NCI-H2196 (cell line): ENCODE measurements around the gene ZMAT5.

Experiments
- DNase-seq: peaks from one replicate; lab custom pipeline; 2025; ENCODE audit not compliant: unreplicated experiment; lab: John Stamatoyannopoulos, UW

Gene ZMAT5, protein sequence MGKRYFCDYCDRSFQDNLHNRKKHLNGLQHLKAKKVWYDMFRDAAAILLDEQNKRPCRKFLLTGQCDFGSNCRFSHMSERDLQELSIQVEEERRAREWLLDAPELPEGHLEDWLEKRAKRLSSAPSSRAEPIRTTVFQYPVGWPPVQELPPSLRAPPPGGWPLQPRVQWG

DNA sequence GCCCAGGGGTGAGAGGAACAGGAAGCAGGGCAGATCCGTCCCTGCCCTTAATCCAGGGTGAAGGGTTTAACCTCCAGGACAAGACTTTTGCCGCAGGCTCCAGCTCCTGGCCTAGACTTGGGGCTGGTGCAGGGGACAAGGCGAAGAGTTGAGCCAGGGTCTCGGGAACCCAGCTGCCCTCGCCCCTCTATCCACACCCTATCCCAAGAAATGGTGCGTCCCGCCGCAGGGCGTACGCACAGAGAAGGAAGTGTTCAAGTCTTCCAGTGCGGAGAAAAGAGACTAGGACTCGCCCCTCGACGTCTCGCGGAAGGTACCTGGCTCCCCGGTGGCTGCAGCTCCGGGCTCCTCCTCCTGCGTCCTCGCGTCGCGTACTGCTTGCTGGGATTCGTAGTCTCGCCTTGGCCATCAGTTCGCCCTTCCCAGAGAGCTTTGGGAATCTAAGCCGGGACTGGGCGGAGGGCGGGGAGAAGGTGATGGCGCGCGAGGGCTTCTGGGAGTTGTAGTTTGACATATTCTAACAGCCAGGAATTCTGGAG is at the start of gene ZMAT5:
Gene ZMAT5, minus strand, starts transcription at position 376 of the 539 bp plus-strand sequence. CDS start 18,463 bp downstream, outside the sequence.
- DNase-seq: peak; percentile 87

GRCh38 chr22:29816539-29816938 is 49.7 kb upstream of the ZMAT5 start:
- no peak for DNase-seq

DNA sequence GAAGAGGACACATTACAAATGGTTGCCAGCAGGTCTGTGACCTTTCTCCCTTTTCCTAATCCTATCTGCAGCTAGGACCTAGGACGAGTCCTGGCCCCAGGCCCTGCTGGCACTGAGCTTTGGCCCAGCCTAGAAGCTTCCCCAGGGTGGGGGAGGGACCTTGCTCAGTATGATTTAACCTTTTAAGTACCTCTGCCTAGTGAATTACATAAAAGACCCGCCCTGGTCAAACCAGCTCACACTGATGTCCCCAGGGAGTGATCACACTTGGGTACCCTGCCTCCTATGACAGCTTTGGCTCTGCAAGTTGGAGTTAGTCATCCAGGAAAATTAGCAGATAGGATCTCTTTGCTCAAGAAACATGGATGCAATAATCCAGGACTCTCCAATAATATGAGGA is 49.3 kb upstream of the ZMAT5 start:
- no peak for DNase-seq

GRCh38 chr22:29815580-29815979 is 48.8 kb upstream of the ZMAT5 start:
- no peak for DNase-seq

GRCh38 chr22:29814003-29814402 is 47.2 kb upstream of the ZMAT5 start:
- DNase-seq: no peak

DNA sequence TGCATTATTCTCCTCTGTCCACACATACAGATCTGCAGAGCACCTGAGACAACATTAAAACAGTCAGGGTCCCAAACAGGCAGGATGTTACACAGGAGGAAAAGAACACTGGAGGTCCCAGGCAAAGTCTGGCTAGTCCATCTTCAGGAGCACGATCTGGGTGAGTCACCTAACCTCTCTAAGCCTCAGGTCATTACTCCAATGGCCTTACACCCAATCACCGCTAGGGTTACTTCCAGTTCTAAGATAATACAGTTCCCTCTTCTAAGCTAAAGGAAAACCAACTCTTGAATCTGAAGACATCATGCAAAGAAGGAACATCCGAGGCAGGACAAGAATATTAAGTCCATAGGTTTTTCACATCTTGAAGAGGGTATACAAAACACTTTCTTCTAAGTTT is 46.8 kb upstream of the ZMAT5 start:
- no peak for DNase-seq

- no peak for DNase-seq
Measured at GRCh38 chr22:29813126-29813525, 46.3 kb upstream of the ZMAT5 start.

DNA sequence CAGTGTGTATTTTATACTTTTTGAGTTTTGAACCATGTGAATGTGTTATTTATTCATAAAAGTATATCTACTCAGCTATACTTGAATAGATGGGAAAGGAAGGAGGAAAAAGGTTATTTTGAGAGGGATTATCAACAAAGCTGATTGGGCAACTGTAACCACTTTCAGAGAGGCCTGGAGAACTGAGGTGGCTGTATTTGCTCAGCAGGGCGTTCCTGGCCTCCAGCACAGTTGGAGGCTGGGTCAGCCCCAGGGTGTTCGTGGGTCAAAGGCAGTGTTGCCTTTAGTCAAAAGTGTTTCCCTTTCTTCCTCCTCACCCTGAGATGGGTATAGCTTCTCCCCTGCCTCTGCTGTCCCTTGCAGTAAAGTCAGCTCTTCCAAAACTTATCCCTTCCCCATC is 44.6 kb upstream of the ZMAT5 start:
- DNase-seq: no peak

- DNase-seq: peak; percentile 5
Measured at GRCh38 chr22:29810216-29810615, 43.4 kb upstream of the ZMAT5 start.

- DNase-seq: no peak
Measured at GRCh38 chr22:29806196-29806595, 39.4 kb upstream of the ZMAT5 start.

DNA sequence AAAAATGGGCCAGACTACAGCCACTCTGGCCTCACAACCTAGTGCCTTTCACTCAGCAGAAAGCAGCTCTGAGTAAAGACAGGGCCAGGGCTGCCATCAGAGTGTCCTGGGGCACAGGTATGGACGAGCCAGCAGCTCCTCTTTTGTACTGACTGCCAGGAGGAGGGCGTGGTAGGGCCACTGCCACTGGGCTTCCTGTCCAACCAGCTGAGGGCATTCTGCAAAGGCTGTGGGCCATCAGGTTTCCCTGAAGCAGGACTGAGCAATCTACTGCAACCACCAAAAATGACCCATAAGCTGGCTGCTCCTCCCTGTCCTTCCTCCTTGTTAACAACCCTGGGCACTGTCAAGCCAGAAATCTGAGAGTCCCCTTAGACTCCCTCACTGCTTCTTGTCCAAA is 38.2 kb upstream of the ZMAT5 start:
- no peak for DNase-seq

- no peak for DNase-seq
Measured at GRCh38 chr22:29803190-29803589, 36.4 kb upstream of the ZMAT5 start.

GRCh38 chr22:29801796-29802195 is 35.0 kb upstream of the ZMAT5 start:
- no peak for DNase-seq

GRCh38 chr22:29801153-29801552 is 34.3 kb upstream of the ZMAT5 start:
- no peak for DNase-seq

- DNase-seq: peak; percentile 43
Measured at GRCh38 chr22:29799217-29799680, 32.4 kb upstream of the ZMAT5 start.

DNA sequence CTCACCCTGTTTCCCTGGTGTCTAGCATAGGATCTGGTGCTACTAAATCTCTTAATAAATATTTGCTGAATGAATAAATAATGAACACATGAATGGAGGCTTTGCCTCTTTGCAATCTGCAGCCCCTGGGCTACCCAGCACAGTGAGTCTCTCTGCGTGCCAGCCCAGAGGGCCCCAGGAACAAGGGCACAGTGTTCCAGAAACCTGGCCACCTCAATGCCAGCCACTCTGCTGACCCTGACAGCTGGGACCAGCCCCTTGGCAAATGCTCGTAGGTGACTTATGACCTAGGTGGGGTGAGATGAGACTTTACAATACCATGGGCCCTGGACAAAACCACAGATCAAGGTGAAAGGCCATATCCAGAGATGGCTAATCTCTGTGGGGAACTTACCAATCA is 32.0 kb upstream of the ZMAT5 start:
- no peak for DNase-seq

- DNase-seq: no peak
Measured at GRCh38 chr22:29798318-29798717, 31.5 kb upstream of the ZMAT5 start.

GRCh38 chr22:29797351-29797750 is 30.5 kb upstream of the ZMAT5 start:
- no peak for DNase-seq

DNA sequence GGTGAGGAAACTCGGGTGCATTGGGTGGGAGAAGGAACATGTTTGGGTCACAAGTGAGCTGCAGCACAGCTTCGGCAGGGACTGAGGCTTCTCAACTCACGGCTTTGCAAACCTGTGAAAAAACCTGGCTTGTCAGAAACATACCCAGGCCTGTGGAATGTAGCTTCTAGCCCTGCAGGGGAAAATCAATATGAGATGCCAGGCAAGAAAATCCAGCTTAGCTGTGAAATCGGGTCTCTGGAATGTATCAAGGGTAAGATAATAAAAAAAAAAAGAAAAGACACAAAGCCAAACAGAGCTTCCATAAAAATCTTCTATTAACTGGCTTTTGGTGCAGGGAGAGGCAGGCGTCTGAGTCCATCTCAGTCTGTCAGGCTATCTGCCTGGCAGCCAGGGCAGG is 28.9 kb upstream of the ZMAT5 start:
- no peak for DNase-seq

- no peak for DNase-seq
Measured at GRCh38 chr22:29793396-29793795, 26.6 kb upstream of the ZMAT5 start.

DNA sequence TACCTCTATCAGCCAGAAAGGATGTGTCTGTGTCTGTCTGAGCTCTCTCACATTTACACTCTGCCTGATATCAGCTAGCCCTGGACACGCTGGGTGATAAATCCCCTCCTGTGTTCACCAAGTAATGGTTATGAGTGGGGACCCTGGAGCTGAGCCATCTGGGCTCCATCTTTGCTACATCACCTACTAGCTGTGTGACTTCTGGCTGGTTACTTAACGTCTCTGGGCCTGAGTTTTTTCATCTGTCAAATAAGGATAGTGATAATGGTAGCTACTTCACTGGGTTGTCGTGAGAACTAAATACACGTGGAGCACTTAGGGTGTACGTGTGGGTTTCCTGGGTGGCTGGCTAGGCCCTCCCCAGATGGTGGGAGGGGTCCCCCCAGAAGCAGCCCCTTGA is 23.3 kb upstream of the ZMAT5 start:
- no peak for DNase-seq

DNA sequence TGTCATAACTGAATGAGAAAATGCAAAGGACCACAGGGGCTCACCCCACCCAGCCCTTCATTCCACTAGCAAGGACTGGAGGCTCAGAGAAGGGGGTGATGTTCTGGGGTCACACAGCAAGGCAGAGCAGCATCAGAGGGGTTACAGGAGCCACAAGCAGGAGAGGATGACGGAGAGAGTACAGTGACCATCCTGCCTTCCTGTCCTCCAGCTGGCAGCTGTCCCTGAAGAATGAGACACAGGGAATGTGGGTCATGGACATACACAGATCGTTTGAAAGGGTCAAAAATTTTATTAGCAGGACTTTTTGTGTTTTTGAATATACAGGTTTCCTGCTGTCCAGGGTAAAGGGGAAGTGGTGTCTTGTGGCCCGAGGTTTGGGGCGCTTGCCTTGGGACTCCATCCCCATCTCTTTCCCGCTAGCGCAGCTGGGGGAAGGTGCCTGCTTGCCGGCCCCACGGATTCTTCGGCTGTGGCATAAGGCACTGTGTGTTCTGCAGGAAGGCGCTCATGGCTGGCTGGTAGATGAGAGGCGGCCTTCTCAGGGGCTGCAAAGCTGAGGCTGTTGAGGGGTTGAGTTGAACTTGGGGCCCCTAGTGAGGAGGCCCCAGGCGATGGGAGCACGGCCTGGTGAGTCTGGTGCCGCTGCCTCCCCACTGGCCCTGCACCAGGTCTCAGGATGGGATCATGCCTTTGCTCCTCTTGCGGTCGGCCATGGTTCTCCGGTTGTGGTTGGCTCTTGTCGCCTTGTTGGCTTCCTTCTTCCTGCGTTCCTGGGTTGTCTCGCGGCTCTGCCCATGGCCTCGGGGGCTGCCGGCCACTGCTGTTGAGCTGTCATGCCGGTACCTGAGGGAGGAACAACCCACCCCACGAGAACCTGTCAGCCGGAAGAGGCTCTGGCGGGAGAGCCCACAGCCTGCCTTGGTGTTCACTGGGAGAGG is 21.8 kb upstream of the ZMAT5 start:
- no peak for DNase-seq
